Measurements from ENCODE around the gene KRT72. TPM values are rescaled to one million over a fixed set of nuclear protein-coding genes. Genes with fewer than 3 reads are reported as not detected.

Gene KRT72
- total RNA-seq, 1 experiment from 2014 or later = not detected

- ChIA-PET CTCF (no interaction called here), POLR2A (ENCODE audit: unreplicated experiment) (no interaction called here)
- no peaks in the 10 kb centered on the region for H3K4me1 ChIP-seq (ENCODE audit: insufficient read depth, low read length)
- H3K36me3 ChIP-seq (ENCODE audit: low read depth, low read length) = no peaks in the 10 kb centered on the region
- H2AFZ ChIP-seq (ENCODE audit: low read length) = no peak overlapping the region
- H3K4me3 ChIP-seq (ENCODE audit: low read length) = no peak overlapping the region
- no peaks in the 10 kb centered on the region for H4K20me1 ChIP-seq (ENCODE audit: low read length)
- intact Hi-C loops (cut with micrococcal nuclease) = no loop called here
- H3K4me2 ChIP-seq (ENCODE audit: low read length) = no peak overlapping the region
- DNase-seq = no peak
- peaks cover 49% of the 10 kb centered on the region for H3K27me3 ChIP-seq (ENCODE audit: low read length)
- no peak for ATAC-seq
- no peaks in the 10 kb centered on the region for H3F3A ChIP-seq (ENCODE audit: low read length, unreplicated experiment)
- TF ChIP-seq CTCF (conservative IDR thresholded peaks at IDR 0.05; ENCODE audit: low read depth, low read length) = no peak
- TF ChIP-seq EZH2phosphoT487 (IDR thresholded peaks at IDR 0.05; ENCODE audit: borderline replicate concordance, low read length) = no peak
- TF ChIP-seq EZH2 (IDR thresholded peaks at IDR 0.05; ENCODE audit: low read length, unreplicated experiment) = no peak
- H3K79me2 ChIP-seq (ENCODE audit: low read length) = no peaks in the 10 kb centered on the region
- no peak overlapping the region for H3K27ac ChIP-seq (ENCODE audit: low read length)
- no peaks in the 10 kb centered on the region for H3K9me3 ChIP-seq (ENCODE audit: low read length)
- no peaks in the 10 kb centered on the region for H3K9me2 ChIP-seq (replicated peaks; ENCODE audit: low read length)
- no peak overlapping the region for H3K9ac ChIP-seq (ENCODE audit: low read length)
- BruUV-seq (replicated peaks) = no TSS peak
Observed at GRCh38 chr12:52570511-52570910, 30.8 kb downstream of the KRT72 start.

GRCh38 chr12:52568111-52568510 lies 33.2 kb downstream of the KRT72 start:
- H3K27ac ChIP-seq (ENCODE audit: low read length) = no peak overlapping the region

More at GRCh38 chr12:52568111-52568510, 33.2 kb downstream of the KRT72 start:
- H3K4me3 ChIP-seq (ENCODE audit: low read length) = no peak overlapping the region
- no peak for TF ChIP-seq EZH2phosphoT487 (IDR thresholded peaks at IDR 0.05; ENCODE audit: borderline replicate concordance, low read length)
- TF ChIP-seq CTCF (conservative IDR thresholded peaks at IDR 0.05; ENCODE audit: low read depth, low read length) = no peak
- no peak for TF ChIP-seq EZH2 (IDR thresholded peaks at IDR 0.05; ENCODE audit: low read length, unreplicated experiment)
- CTCF ChIA-PET = no interaction called here
- POLR2A ChIA-PET (ENCODE audit: unreplicated experiment) = no interaction called here
- DNase-seq (no peak), ATAC-seq (no peak)
- no peaks in the 10 kb centered on the region for H3K9me3 ChIP-seq (ENCODE audit: low read length)
- no peaks in the 10 kb centered on the region for H3K9me2 ChIP-seq (replicated peaks; ENCODE audit: low read length)
- no peak overlapping the region for H3K9ac ChIP-seq (ENCODE audit: low read length)
- no peaks in the 10 kb centered on the region for H3K36me3 ChIP-seq (ENCODE audit: low read depth, low read length)
- H2AFZ ChIP-seq (ENCODE audit: low read length) = no peak overlapping the region
- H3K27me3 ChIP-seq (ENCODE audit: low read length) = peaks cover 59% of the 10 kb centered on the region
- H4K20me1 ChIP-seq (ENCODE audit: low read length) = no peaks in the 10 kb centered on the region
- BruUV-seq (replicated peaks) = no TSS peak
- H3K4me1 ChIP-seq (ENCODE audit: insufficient read depth, low read length) = no peaks in the 10 kb centered on the region
- H3K79me2 ChIP-seq (ENCODE audit: low read length) = no peaks in the 10 kb centered on the region
- no peak overlapping the region for H3K4me2 ChIP-seq (ENCODE audit: low read length)
- no peaks in the 10 kb centered on the region for H3F3A ChIP-seq (ENCODE audit: low read length, unreplicated experiment)
- intact Hi-C loops (cut with micrococcal nuclease) = no loop called here
